B cell (primary cell): ENCODE measurements around the gene DNAJC6. TPM values are rescaled to one million over a fixed set of nuclear protein-coding genes. Genes with fewer than 3 reads are reported as not detected.
A peak's percentile ranks its signal among the peaks of the same experiment; 100 is the strongest.

Experiments used
- ATAC-seq: fragments of 200-7000 bp; cut with Tn5 transposase; one replicate; pipeline ENCODE4 v1.10.0; 2021; ENCODE audit warnings: low read depth, mild to moderate bottlenecking, moderate number of reproducible peaks, moderate library complexity
- CTCF ChIA-PET: fragments of 350-600 bp; sonication (Branson Sonifier 250); formaldehyde crosslinking; loops from one replicate; lab custom pipeline; 2021; ENCODE audit warnings: antibody characterized with exemption, inconsistent platforms; lab: Charles Lee
- POLR2A ChIA-PET: fragments of 350-600 bp; sonication (Branson Sonifier 250); formaldehyde crosslinking; loops from one replicate; lab custom pipeline; 2021; ENCODE audit warnings: antibody characterized with exemption; lab: Charles Lee
- DNase-seq: peaks from one replicate; pipeline ENCODE4 v3.0.0; 2013
- H2AFZ ChIP-seq: 2 replicates; pipeline ENCODE4 v1.6.1; 2012; ENCODE audit warnings: mild to moderate bottlenecking, low read depth, low read length; ENCODE audit not compliant: insufficient read depth, poor library complexity, severe bottlenecking
- H3K27ac ChIP-seq, 2 donors: 1 replicate in 1 of 2; 2 replicates in 1 of 2; pipeline ENCODE4 v1.5.1; 2012 to 2013; ENCODE audit warnings: low read length in 2 of 2, mild to moderate bottlenecking in 2 of 2, moderate library complexity in 1 of 2
- H3K27me3 ChIP-seq, 4 experiments: fragments of 200-600 bp in 1 of 4; sonication (generic) in 1 of 4; replicated peaks in 1 of 4; 1 replicate in 2 of 4; 2 replicates in 2 of 4; pipeline versions ENCODE4 v1.6.1 to v1.7.0; 2013 to 2016; ENCODE audit warnings: low read length in 3 of 4, mild to moderate bottlenecking in 2 of 4, mixed read lengths in 1 of 4, moderate library complexity in 1 of 4; ENCODE audit not compliant: insufficient read depth in 4 of 4, control insufficient read depth in 3 of 4; ENCODE audit errors: control extremely low read depth in 1 of 4
- H3K36me3 ChIP-seq, 2 experiments: replicated peaks in 1 of 2; 1 replicate in 1 of 2; 2 replicates in 1 of 2; pipeline versions ENCODE4 v1.6.1 to v1.7.1; 2013; ENCODE audit warnings: low read length in 1 of 2; ENCODE audit not compliant: insufficient read depth in 2 of 2, control insufficient read depth in 1 of 2; ENCODE audit errors: control extremely low read depth in 1 of 2, extremely low read depth in 1 of 2
- H3K4me1 ChIP-seq, 2 donors: fragments of 200-600 bp in 1 of 2; sonication (generic) in 1 of 2; 1 replicate in 1 of 2; 2 replicates in 1 of 2; pipeline versions ENCODE4 v1.5.1 to v1.6.1; 2013 to 2017; ENCODE audit warnings: low read length in 2 of 2; ENCODE audit not compliant: control insufficient read depth in 2 of 2, insufficient read depth in 2 of 2
- H3K4me2 ChIP-seq: replicated peaks from 2 replicates; pipeline ENCODE3; 2012; ENCODE audit warnings: mild to moderate bottlenecking, low read depth, low read length; ENCODE audit not compliant: poor library complexity, severe bottlenecking
- H3K4me3 ChIP-seq, 5 experiments: fragments of 200-600 bp in 1 of 5; sonication (generic) in 1 of 5; 1 replicate in 3 of 5; 2 replicates in 2 of 5; pipeline versions ENCODE4 v1.5.1 to v1.7.0; 2011 to 2016; ENCODE audit warnings: low read length in 4 of 5, mild to moderate bottlenecking in 4 of 5, low read depth in 2 of 5, control low read depth in 1 of 5, moderate library complexity in 1 of 5; ENCODE audit not compliant: insufficient read depth in 1 of 5; ENCODE audit errors: control extremely low read depth in 1 of 5, extremely low read depth in 1 of 5
- H3K79me2 ChIP-seq: fragments of 200-600 bp; sonication (generic); one replicate; pipeline ENCODE4 v1.6.0; 2016; ENCODE audit warnings: low read length; ENCODE audit not compliant: control insufficient read depth, insufficient read depth
- H3K9ac ChIP-seq: fragments of 200-600 bp; sonication (generic); 2 replicates; pipeline ENCODE4 v1.6.1; 2017; ENCODE audit warnings: mild to moderate bottlenecking, low read length, moderate library complexity
- H3K9me3 ChIP-seq, 3 donors: one replicate each; pipeline versions ENCODE4 v1.6.1 to v1.7.1; 2013; ENCODE audit warnings: low read length in 2 of 3; ENCODE audit not compliant: control insufficient read depth in 2 of 3, insufficient read depth in 1 of 3; ENCODE audit errors: control extremely low read depth in 1 of 3
- H4K20me1 ChIP-seq: 2 replicates; pipeline ENCODE4 v1.6.0; 2012; ENCODE audit warnings: mild to moderate bottlenecking, low read length; ENCODE audit not compliant: insufficient read depth, control insufficient read depth, poor library complexity, severe bottlenecking
- H3K27ac Mint-ChIP-seq: one replicate; pipeline ENCODE4 v1.8.0; 2021; ENCODE audit warnings: mixed read lengths
- H3K27me3 Mint-ChIP-seq: one replicate; pipeline ENCODE4 v1.8.0; 2021; ENCODE audit warnings: mixed read lengths
- H3K4me1 Mint-ChIP-seq: one replicate; pipeline ENCODE4 v1.8.0; 2021; ENCODE audit warnings: mixed read lengths
- H3K4me3 Mint-ChIP-seq: one replicate; pipeline ENCODE4 v1.8.0; 2021; ENCODE audit warnings: mixed read lengths
- H3K9me3 Mint-ChIP-seq: one replicate; pipeline ENCODE4 v1.8.0; 2022; ENCODE audit warnings: mixed read lengths; ENCODE audit not compliant: insufficient read depth
- EZH2 ChIP-seq: IDR thresholded peaks from 2 replicates; pipeline ENCODE4 v1.6.1; 2012; ENCODE audit warnings: borderline replicate concordance, low read depth, mild to moderate bottlenecking, moderate library complexity, low read length; ENCODE audit not compliant: insufficient read depth, poor library complexity, severe bottlenecking
- WGBS: methylation state at CpG from one replicate; pipeline ENCODE4 v1.1.5; 2013; ENCODE audit warnings: missing lambda C conversion rate; ENCODE audit not compliant: insufficient coverage; 5-methylcytosine and 5-hydroxymethylcytosine counted together
- intact Hi-C: fragments of 100-400 bp; cut with micrococcal nuclease; formaldehyde crosslinking; loops from one replicate; pipeline ENCODE4 v1.10.0; 2022
- polyA minus RNA-seq: library from RNA; depleted of rRNA, polyadenylated mRNA; stranded (reverse); fragments of >200 nt; gene quantifications from 2 replicates; pipeline ENCODE4 v1.2.3, GENCODE V29; 2012
- polyA plus RNA-seq: library from polyadenylated mRNA; depleted of rRNA; stranded (reverse); fragments of >200 nt; gene quantifications from 2 replicates; pipeline ENCODE4 v1.2.3, GENCODE V29; 2012
- total RNA-seq, 2 donors: library from RNA; stranded (reverse); fragments of 120-200 nt in 1 of 2; gene quantifications; 1 replicate in 1 of 2; 2 replicates in 1 of 2; pipeline versions ENCODE4 v1.2.3 to v1.2.4, GENCODE V29; 2013 to 2022
- TF ChIP-seq, protein P1 (sequence below): fragments of 200-600 bp; IDR thresholded peaks from one replicate; pipeline ENCODE4 v1.8.0; 2022; ENCODE audit warnings: antibody characterized with exemption, mild to moderate bottlenecking

The DNAJC6 gene
- total RNA-seq (0.69 and 1.00 TPM in 2 replicates), polyA plus RNA-seq (0.12 and 0.22 TPM in 2 replicates), polyA minus RNA-seq (0.51 and 0.78 TPM in 2 replicates)
- 1.3 TPM for total RNA-seq (2013)

DNA sequence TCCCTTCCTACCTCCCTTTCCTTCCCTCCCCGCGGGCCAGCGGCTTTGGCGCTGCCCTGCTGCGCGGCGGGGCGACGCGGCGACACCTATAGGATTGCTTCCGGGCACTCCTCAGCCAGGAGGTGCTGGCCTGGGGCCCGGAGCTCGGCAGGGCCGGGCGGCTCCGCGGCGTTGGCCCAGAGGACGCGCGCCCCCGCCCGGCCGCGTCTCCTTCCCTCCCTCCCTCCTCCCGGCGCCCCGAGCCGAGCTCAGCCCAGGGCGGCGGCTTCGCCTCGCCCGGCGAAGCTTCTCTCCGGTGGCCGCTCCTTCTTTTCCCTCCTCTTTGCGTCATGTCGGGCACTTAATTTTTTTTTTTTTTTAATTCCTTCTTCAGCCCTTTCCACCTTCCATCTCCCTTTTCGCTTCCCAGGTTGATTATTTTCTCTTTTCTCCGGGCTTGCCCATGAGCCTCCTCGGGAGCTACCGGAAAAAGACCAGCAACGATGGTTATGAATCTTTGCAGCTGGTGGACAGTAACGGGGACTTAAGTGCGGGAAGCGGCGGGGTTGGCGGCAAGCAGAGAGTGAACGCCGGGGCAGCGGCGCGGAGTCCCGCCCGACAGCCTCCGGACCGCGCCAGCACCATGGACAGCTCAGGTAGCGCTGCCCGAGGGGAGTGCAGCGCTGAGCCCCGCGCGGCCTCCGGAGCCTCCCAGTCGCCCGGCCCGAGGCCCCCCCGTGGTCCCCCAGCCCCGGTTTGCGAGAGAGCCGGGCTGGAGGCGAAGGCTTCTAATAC lies at the start of gene DNAJC6:
Gene DNAJC6, plus strand, starts transcription at position 240 of the 774 bp plus-strand sequence. Its CDS starts 203 bp downstream, at position 443.
- ChIA-PET CTCF (interaction anchor here (0.7 kb wide), 1 partner anchor 101 kb away, joined by 3 read pairs; no protein-coding TSS in a partner anchor), POLR2A (no interaction called here)
- Mint-ChIP-seq H3K27me3 (peaks cover 46% of the 10 kb centered on the region), H3K4me1 (peaks cover 3% of the 10 kb centered on the region), H3K9me3 (no peaks in the 10 kb centered on the region), H3K4me3 (no peak within 1 kb of the TSS), H3K27ac (no peak within 1 kb of the TSS)
- Histone ChIP-seq H3K4me3 (no peak within 1 kb of the TSS), H4K20me1 (no peaks in the 10 kb centered on the region), H3K4me1 (peaks cover 0 to 3% of the 10 kb centered on the region in 2 donors), H3K9me3 (peaks cover 0 to 3% (median 0%) of the 10 kb centered on the region in 3 donors), H2AFZ (no peak within 1 kb of the TSS), H3K27me3 (peaks cover 0 to 20% (median 12%) of the 10 kb centered on the region in 4 experiments), H3K36me3 (no peaks in the 10 kb centered on the region), H3K9ac (no peak within 1 kb of the TSS), H3K27ac (no peak within 1 kb of the TSS), H3K79me2 (no peaks in the 10 kb centered on the region), H3K4me2 (peak within 1 kb of the TSS; percentile 38)
- no peak for TF ChIP-seq EZH2
- TF ChIP-seq, protein P1, sequence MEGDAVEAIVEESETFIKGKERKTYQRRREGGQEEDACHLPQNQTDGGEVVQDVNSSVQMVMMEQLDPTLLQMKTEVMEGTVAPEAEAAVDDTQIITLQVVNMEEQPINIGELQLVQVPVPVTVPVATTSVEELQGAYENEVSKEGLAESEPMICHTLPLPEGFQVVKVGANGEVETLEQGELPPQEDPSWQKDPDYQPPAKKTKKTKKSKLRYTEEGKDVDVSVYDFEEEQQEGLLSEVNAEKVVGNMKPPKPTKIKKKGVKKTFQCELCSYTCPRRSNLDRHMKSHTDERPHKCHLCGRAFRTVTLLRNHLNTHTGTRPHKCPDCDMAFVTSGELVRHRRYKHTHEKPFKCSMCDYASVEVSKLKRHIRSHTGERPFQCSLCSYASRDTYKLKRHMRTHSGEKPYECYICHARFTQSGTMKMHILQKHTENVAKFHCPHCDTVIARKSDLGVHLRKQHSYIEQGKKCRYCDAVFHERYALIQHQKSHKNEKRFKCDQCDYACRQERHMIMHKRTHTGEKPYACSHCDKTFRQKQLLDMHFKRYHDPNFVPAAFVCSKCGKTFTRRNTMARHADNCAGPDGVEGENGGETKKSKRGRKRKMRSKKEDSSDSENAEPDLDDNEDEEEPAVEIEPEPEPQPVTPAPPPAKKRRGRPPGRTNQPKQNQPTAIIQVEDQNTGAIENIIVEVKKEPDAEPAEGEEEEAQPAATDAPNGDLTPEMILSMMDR, result no peak
- WGBS, result 4% methylated on average over 69 of the region's 75 CpGs
- peak; percentile 41 for ATAC-seq
- intact Hi-C loops, result no loop called here
- peak; percentile 32 for DNase-seq

DNA sequence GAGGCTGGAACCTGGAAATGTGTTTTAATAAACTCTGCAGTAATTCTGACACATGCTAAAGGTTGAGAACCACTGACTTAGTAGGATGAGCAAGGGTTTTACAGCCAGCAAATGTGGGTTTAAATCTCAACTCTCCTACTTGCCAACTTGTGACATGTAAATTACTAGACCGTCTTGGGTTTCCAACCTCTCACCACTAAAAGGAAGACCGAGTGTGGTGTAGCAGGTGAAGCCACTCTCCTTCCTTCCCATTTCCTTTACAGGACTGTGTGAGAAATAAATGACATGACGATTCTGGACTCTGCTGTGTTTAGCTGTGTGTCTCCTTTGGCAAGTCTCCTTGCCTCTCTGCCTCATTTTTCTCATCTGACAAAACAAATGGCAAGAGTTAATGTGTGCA lies 49.5 kb upstream of the DNAJC6 start:
- Histone ChIP-seq H3K36me3 (no peaks in the 10 kb centered on the region), H3K4me2 (no peak overlapping the region), H3K4me1 (peaks cover 10 to 12% of the 10 kb centered on the region in 2 donors), H3K27ac (no peak overlapping the region), H3K4me3 (no peak overlapping the region), H3K9ac (no peak overlapping the region), H4K20me1 (no peaks in the 10 kb centered on the region), H2AFZ (no peak overlapping the region), H3K9me3 (peaks cover 0 to under 1% (median 0%) of the 10 kb centered on the region in 3 donors), H3K27me3 (peaks cover 0 to 21% (median 6%) of the 10 kb centered on the region in 4 experiments), H3K79me2 (no peaks in the 10 kb centered on the region)
- H3K27me3 Mint-ChIP-seq, result peaks cover 36% of the 10 kb centered on the region
- intact Hi-C loops, result no loop called here
- WGBS, result no CpG with 5 or more reads among the region's 3 CpGs
- no peak for TF ChIP-seq EZH2
- TF ChIP-seq, protein P1, result no peak
- H3K27ac Mint-ChIP-seq, result no peak overlapping the region
- H3K4me1 Mint-ChIP-seq, result peaks cover 14% of the 10 kb centered on the region
- no peak overlapping the region for H3K4me3 Mint-ChIP-seq
- ATAC-seq (no peak), DNase-seq (no peak)
- ChIA-PET CTCF (no interaction called here), POLR2A (no interaction called here)
- H3K9me3 Mint-ChIP-seq, result no peaks in the 10 kb centered on the region
